HG03378 (cell line): Measurements from ENCODE around the gene HNRNPAB.

ENCODE experiments used
- ATAC-seq: cut with Tn5 transposase; IDR thresholded peaks from one replicate; pipeline ENCODE4 v1.9.1; 2021; ENCODE audit warnings: mild to moderate bottlenecking, moderate library complexity; ENCODE audit not compliant: unreplicated experiment

Gene HNRNPAB

GRCh38 chr5:178204182-178204934, at the start of gene HNRNPAB:
Gene HNRNPAB (plus strand): TSS chr5:178204533. CDS start chr5:178204838, 305 bp downstream.
- ATAC-seq, result peak; percentile 81

- ATAC-seq, result no peak
Measured at GRCh38 chr5:178155065-178155464, 49.3 kb upstream of the HNRNPAB start.

- ATAC-seq, result no peak
Measured at GRCh38 chr5:178160176-178160575, 44.2 kb upstream of the HNRNPAB start.

- ATAC-seq, result no peak
Measured at GRCh38 chr5:178162481-178162880, 41.9 kb upstream of the HNRNPAB start.

- peak; percentile 82 for ATAC-seq
Measured at GRCh38 chr5:178163772-178164735, 40.3 kb upstream of the HNRNPAB start.

- ATAC-seq, result no peak
Measured at GRCh38 chr5:178165581-178165980, 38.8 kb upstream of the HNRNPAB start.

- no peak for ATAC-seq
Measured at GRCh38 chr5:178170455-178170854, 33.9 kb upstream of the HNRNPAB start.

GRCh38 chr5:178174456-178174855, 29.9 kb upstream of the HNRNPAB start:
- no peak for ATAC-seq

- ATAC-seq, result no peak
Measured at GRCh38 chr5:178176791-178177190, 27.5 kb upstream of the HNRNPAB start.

GRCh38 chr5:178177569-178177968, 26.8 kb upstream of the HNRNPAB start:
- no peak for ATAC-seq

- no peak for ATAC-seq
Measured at GRCh38 chr5:178180141-178180863, 24.0 kb upstream of the HNRNPAB start.

- ATAC-seq, result no peak
Measured at GRCh38 chr5:178182158-178182876, 22.0 kb upstream of the HNRNPAB start.

GRCh38 chr5:178186427-178186826, 17.9 kb upstream of the HNRNPAB start:
- no peak for ATAC-seq

GRCh38 chr5:178187014-178187413, 17.3 kb upstream of the HNRNPAB start, which contains the start of gene GMCL2:
Gene GMCL2 (minus strand): TSS chr5:178187371. CDS start chr5:178187299, 72 bp downstream.
- ATAC-seq, result no peak

GRCh38 chr5:178189433-178189832, 14.9 kb upstream of the HNRNPAB start:
- no peak for ATAC-seq

GRCh38 chr5:178191661-178192060, 12.7 kb upstream of the HNRNPAB start:
- no peak for ATAC-seq

- no peak for ATAC-seq
Measured at GRCh38 chr5:178192244-178192643, 12.1 kb upstream of the HNRNPAB start.

- no peak for ATAC-seq
Measured at GRCh38 chr5:178192787-178193186, 11.5 kb upstream of the HNRNPAB start.

GRCh38 chr5:178193251-178193809, 11.0 kb upstream of the HNRNPAB start:
- ATAC-seq, result no peak

GRCh38 chr5:178194026-178194425, 10.3 kb upstream of the HNRNPAB start:
- no peak for ATAC-seq
